Progenitor cell of endocrine pancreas (in vitro differentiated cells): ENCODE data around the gene ABCC12. TPM values are rescaled to one million over a fixed set of nuclear protein-coding genes. Genes with fewer than 3 reads are reported as not detected.
A peak's percentile ranks its signal among the peaks of the same experiment; 100 is the strongest.
"Not testable (repeated sequence)": the region's sequence is repeated elsewhere in the genome, so short reads cannot be mapped to it uniquely, and the experiment has no call there.

Experiments used
- DNase-seq: peaks from one replicate; pipeline ENCODE4 v3.0.0; 2021; ENCODE audit warnings: low spot score; ENCODE audit not compliant: unreplicated experiment
- H3K27ac Mint-ChIP-seq: 2 replicates; pipeline ENCODE4 v1.8.0; 2021; ENCODE audit warnings: mild to moderate bottlenecking, moderate library complexity, mixed read lengths
- H3K27me3 Mint-ChIP-seq: 2 replicates; pipeline ENCODE4 v1.8.0; 2021; ENCODE audit warnings: mixed read lengths
- H3K36me3 Mint-ChIP-seq: 2 replicates; pipeline ENCODE4 v1.8.0; 2022; ENCODE audit warnings: mixed read lengths; ENCODE audit not compliant: insufficient read depth
- H3K4me1 Mint-ChIP-seq: 2 replicates; pipeline ENCODE4 v1.8.0; 2021; ENCODE audit warnings: low read depth, mixed read lengths
- H3K4me3 Mint-ChIP-seq: 2 replicates; pipeline ENCODE4 v1.8.0; 2021; ENCODE audit warnings: low read depth, mild to moderate bottlenecking, moderate library complexity, mixed read lengths
- H3K9me3 Mint-ChIP-seq: 2 replicates; pipeline ENCODE4 v1.8.0; 2021; ENCODE audit warnings: low read depth, mixed read lengths
- total RNA-seq: library from RNA; stranded (reverse); gene quantifications from 2 replicates; pipeline ENCODE4 v1.2.1, GENCODE V29; 2021
- TF ChIP-seq, protein P1 (sequence below): fragments of 200-600 bp; sonication (generic); IDR thresholded peaks from one replicate; pipeline ENCODE4 v1.5.0; 2021; ENCODE audit warnings: antibody characterized with exemption, mild to moderate bottlenecking; ENCODE audit not compliant: unreplicated experiment

The ABCC12 gene
- total RNA-seq, 1 donor from 2014 or later, result 1.6 TPM

DNA sequence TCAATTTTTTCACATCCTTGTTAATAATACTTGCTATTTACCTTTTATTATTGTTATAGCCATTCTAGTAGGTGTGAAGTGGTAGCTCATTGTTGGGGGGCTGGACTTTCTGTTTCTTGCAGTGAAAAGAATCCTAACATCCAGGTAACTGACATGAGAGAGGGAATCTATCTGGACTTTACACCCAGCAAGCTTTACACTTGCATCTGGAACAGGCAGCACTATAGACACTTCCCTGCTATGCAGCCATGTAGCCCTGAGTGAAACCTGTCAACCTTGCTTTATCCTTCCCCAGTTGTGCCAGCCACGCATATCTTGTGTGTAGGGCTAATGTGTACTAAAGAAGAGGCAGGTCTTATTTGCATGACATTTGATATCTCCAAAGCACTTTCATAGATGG, 16.9 kb upstream of the ABCC12 start:
- DNase-seq, result no peak
- H3K27me3 Mint-ChIP-seq, result no peaks in the 10 kb centered on the region
- H3K4me1 Mint-ChIP-seq, result peaks cover 2% of the 10 kb centered on the region
- TF ChIP-seq, protein P1, sequence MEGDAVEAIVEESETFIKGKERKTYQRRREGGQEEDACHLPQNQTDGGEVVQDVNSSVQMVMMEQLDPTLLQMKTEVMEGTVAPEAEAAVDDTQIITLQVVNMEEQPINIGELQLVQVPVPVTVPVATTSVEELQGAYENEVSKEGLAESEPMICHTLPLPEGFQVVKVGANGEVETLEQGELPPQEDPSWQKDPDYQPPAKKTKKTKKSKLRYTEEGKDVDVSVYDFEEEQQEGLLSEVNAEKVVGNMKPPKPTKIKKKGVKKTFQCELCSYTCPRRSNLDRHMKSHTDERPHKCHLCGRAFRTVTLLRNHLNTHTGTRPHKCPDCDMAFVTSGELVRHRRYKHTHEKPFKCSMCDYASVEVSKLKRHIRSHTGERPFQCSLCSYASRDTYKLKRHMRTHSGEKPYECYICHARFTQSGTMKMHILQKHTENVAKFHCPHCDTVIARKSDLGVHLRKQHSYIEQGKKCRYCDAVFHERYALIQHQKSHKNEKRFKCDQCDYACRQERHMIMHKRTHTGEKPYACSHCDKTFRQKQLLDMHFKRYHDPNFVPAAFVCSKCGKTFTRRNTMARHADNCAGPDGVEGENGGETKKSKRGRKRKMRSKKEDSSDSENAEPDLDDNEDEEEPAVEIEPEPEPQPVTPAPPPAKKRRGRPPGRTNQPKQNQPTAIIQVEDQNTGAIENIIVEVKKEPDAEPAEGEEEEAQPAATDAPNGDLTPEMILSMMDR, result no peak
- no peaks in the 10 kb centered on the region for H3K9me3 Mint-ChIP-seq
- H3K27ac Mint-ChIP-seq, result no peak overlapping the region
- no peak overlapping the region for H3K4me3 Mint-ChIP-seq
- no peaks in the 10 kb centered on the region for H3K36me3 Mint-ChIP-seq

DNA sequence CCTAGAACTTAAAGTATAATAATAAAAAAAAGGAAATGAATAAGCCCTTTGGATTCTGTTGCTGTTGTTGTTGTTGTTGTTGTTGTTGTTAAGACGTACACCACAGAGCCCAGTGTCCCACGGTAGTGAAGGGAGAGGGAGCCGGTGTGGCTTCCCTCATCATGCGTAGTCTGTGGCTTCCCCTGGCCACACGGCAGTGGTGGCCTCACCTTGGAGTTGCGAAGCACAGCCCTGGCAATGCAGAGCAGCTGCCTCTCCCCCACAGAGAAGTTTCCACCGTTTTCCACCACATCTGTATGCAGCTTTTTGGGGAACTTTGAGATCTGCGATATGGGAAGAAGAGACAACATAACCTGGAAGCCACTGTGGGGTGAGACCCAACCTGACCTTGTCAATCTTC, 14.1 kb upstream of the ABCC12 start:
- Mint-ChIP-seq H3K27me3 (no peaks in the 10 kb centered on the region), H3K9me3 (no peaks in the 10 kb centered on the region), H3K4me3 (no peak overlapping the region), H3K4me1 (peaks cover 4% of the 10 kb centered on the region), H3K36me3 (no peaks in the 10 kb centered on the region), H3K27ac (no peak overlapping the region)
- TF ChIP-seq, protein P1, result no peak
- DNase-seq, result no peak

DNA sequence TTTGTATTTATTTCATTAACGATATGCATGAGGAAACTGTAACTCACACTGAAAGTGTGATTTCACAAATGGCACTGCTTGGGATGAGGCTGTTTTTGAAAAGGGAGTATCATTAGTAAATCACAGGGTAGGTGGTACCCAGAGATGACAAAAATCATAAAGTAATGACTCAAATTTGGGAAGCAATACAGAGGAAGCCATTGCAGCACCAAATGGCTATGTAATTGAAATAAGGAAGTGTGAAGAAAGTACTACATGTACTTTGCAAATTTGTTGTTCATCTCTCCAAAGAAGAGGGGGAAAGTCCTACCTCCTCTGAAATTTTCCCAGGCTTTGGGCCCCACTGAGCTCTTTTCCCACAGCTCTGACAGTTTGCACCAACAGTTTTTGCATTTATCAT, 12.3 kb upstream of the ABCC12 start:
- TF ChIP-seq, protein P1, result no peak
- H3K4me1 Mint-ChIP-seq, result peaks cover 6% of the 10 kb centered on the region

DNA sequence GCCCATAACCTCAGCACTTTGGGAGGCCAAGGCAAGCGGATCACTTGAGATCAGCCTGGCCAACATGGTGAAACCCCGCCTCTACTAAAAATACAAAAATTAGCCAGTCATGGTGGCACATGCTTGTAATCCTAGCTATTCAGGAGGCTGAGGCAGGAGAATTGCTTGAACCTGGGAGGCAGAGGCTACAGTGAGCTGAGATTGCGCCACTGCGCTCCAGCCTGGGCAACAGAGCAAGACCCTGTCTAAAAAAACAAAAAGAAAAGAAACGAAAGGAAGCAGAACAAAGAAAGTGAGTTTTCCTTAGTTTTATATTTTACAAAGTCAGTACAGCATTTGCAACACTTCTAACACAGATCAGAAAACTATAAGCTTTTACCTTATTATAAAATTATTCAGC, 10.8 kb upstream of the ABCC12 start:
- not testable (repeated sequence) for H3K4me1 Mint-ChIP-seq, H3K27ac Mint-ChIP-seq, H3K27me3 Mint-ChIP-seq, H3K4me3 Mint-ChIP-seq, H3K9me3 Mint-ChIP-seq, H3K36me3 Mint-ChIP-seq, DNase-seq

More for the DNA sequence above, 12.3 kb upstream of the ABCC12 start:
- no peak overlapping the region for H3K27ac Mint-ChIP-seq
- DNase-seq, result no peak
- no peaks in the 10 kb centered on the region for H3K9me3 Mint-ChIP-seq
- H3K36me3 Mint-ChIP-seq, result no peaks in the 10 kb centered on the region
- H3K4me3 Mint-ChIP-seq, result no peak overlapping the region
- no peaks in the 10 kb centered on the region for H3K27me3 Mint-ChIP-seq

DNA sequence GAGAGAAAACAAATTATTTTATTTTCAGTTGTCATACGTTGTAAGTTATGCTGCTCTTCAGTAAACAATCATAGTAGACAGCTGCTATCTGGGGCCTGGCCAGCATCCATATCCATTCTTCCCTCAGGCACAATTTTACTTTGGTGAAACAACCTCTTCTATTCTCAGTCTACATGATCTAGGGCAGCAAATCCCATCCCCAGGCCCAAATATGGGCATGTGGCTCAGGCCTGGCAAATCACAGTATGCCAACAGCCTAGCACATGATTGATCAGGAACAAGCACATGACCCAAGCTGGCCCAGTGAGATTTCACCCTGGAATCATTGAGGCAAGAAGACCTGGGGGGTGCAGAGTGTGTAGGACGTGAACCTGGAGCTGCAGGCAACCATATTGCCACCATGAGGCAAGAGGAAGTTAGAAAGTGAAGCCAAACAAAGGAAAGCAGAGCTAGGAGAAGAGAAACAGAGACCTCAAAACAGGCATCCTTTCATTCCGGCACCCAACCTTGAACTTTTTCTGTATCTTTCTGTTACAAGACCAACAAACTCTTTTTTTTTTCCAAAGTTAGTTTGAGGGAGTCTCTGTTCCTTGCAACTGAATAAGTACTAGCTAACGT, 10.3 kb upstream of the ABCC12 start:
- TF ChIP-seq, protein P1, result no peak
- Mint-ChIP-seq H3K27me3 (no peaks in the 10 kb centered on the region), H3K4me1 (peaks cover 6% of the 10 kb centered on the region), H3K27ac (peak overlapping the region; percentile 77), H3K36me3 (no peaks in the 10 kb centered on the region), H3K9me3 (no peaks in the 10 kb centered on the region), H3K4me3 (no peak overlapping the region)
- no peak for DNase-seq
